ENCODE results near the gene SLC30A4.

The SLC30A4 gene

DNA sequence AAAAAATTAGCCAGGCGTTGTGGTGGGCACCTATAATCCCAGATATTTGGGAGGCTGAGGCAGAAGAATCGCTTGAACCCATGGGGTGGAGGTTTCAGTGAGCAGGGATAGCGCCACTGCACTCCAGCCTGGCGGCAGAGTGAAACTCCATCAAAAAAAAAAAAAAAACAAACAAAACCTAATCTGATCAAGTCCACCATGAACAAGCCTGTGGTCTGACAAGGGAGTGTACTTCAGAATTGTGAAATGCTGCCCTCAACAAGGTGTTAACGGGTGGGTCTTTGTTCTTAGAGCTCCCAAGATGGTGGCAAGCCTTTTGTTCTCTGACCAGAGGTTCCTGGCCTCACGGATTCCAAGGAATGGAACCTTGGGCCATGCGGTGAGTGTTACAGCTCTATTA lies 24.2 kb upstream of the SLC30A4 start:
- TF ChIP-seq, protein P1, sequence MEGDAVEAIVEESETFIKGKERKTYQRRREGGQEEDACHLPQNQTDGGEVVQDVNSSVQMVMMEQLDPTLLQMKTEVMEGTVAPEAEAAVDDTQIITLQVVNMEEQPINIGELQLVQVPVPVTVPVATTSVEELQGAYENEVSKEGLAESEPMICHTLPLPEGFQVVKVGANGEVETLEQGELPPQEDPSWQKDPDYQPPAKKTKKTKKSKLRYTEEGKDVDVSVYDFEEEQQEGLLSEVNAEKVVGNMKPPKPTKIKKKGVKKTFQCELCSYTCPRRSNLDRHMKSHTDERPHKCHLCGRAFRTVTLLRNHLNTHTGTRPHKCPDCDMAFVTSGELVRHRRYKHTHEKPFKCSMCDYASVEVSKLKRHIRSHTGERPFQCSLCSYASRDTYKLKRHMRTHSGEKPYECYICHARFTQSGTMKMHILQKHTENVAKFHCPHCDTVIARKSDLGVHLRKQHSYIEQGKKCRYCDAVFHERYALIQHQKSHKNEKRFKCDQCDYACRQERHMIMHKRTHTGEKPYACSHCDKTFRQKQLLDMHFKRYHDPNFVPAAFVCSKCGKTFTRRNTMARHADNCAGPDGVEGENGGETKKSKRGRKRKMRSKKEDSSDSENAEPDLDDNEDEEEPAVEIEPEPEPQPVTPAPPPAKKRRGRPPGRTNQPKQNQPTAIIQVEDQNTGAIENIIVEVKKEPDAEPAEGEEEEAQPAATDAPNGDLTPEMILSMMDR (IDR thresholded peaks at IDR 0.05; ENCODE audit: insufficient read depth, low read depth, low read length, missing control alignments) = no peak
- H3K4me3 ChIP-seq (ENCODE audit: low read length) = no peak overlapping the region
- DNase-seq (ENCODE audit: low read depth) = no peak

DNA sequence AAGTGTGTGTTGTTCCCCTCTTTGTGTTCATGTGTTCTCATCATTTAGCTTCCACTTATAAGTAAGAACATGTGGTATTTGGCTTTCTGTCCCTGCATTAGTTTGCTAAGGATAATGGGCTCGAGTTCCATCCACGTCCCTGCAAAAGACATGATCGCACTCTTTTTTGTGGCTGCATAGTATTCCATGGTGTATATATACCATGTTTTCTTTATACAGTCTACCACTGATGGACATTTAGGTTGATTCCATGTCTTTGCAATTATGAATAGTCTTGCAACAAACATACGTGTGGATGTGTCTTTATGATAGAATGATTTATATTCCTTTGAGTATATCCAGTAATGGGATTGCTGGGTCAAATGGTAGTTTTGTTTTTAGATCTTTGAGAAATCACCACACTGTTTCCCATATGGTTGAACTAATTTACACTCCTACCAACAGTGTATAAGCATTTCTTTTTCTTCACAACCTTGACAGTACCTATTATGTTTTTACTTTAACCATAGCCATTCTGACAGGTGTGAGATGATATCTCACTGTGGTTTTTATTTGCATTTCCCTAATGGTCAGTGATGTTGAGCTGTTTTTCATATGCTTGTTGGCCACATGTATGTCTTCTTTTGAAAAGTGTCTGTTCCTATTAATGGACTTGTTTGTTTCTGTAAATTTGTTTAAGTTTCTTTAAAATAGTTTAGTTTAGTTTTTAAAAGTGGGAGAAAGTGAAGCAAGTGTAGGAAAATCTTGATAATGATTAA lies 21.9 kb upstream of the SLC30A4 start:
- no peak overlapping the region for H3K4me3 ChIP-seq (ENCODE audit: low read length)
- DNase-seq (ENCODE audit: low read depth) = no peak
- TF ChIP-seq, protein P1 (IDR thresholded peaks at IDR 0.05; ENCODE audit: insufficient read depth, low read depth, low read length, missing control alignments) = no peak

DNA sequence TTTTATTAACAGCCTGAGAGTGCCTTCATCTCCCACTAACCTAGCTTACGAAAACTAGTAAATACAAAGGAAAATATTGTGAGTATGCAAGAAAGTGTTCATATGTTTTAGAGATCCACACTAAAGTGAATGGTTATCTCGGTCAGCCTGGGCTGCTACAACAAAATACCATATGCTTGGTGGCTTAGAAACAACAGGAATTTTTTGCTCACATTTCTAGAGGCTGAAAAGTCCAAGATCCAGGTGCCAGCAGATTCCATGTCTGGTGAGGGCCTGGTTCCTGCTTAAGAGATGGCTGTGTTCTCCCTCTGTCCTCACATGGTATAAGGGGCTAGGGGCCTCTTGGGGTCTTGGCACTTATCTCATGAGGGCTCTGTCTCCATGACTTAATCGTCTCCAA lies 20.5 kb upstream of the SLC30A4 start:
- no peak for DNase-seq (ENCODE audit: low read depth)
- TF ChIP-seq, protein P1 (IDR thresholded peaks at IDR 0.05; ENCODE audit: insufficient read depth, low read depth, low read length, missing control alignments) = no peak
- no peak overlapping the region for H3K4me3 ChIP-seq (ENCODE audit: low read length)

DNA sequence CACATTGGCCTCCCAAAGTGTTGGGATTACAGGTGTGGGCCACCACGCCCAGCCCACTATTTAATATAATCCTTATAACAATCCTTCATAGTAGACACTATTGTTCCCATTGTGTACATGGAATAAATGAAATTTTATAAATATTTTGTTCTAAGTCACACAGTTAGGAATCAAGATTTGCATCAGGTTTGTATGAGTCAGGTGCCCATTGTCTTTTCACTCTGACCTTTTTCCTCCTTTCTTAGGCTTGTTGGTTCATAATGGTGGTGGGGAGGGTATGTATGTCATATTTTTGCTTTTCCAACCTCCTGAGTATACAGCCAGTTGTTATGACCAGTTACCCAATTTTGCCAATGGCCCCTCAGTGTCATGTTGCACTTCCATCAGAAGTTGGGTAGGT lies 18.0 kb upstream of the SLC30A4 start:
- no peak for DNase-seq (ENCODE audit: low read depth)
- TF ChIP-seq, protein P1 (IDR thresholded peaks at IDR 0.05; ENCODE audit: insufficient read depth, low read depth, low read length, missing control alignments) = no peak
- no peak overlapping the region for H3K4me3 ChIP-seq (ENCODE audit: low read length)

DNA sequence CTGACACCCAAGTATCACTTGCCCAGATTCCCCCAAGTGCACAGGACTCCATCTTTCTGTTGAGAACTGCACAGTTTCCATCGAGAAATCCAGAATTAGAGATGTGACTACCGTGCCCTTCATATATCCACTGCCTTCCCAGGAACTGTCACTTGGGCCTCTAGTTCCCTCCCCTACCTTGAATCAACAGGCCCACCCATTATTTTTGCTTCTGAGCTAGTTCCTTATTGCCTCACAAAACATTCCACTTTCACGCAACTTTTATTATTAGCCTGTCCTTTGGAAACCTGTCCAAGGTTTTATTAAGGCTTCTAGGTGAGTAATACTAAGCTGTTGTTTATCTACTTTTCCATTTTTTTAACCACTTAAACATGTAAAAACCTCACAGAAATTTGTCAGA lies 17.1 kb upstream of the SLC30A4 start:
- TF ChIP-seq, protein P1 (IDR thresholded peaks at IDR 0.05; ENCODE audit: insufficient read depth, low read depth, low read length, missing control alignments) = no peak
- H3K4me3 ChIP-seq (ENCODE audit: low read length) = no peak overlapping the region
- peak; percentile 13 for DNase-seq (ENCODE audit: low read depth)

DNA sequence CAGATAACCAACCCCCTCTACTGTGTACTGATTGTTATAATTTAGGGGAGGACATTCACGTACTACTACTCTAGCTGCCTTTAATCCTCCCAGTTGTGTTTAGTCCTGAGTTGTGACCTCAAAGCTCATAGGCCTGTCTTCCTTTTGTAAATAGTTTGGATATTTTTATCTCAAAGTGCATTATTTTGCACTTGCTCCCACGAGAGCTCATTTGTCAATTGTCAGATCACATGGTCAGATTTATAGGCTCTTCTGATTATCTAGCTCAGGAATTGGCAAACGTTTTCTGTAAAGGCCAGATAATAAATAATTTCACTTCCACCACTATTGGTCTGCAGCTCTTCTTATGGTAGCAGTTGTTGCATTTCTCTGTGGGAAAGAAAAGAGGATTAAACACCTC lies 14.4 kb upstream of the SLC30A4 start:
- DNase-seq (ENCODE audit: low read depth) = no peak
- H3K4me3 ChIP-seq (ENCODE audit: low read length) = no peak overlapping the region
- TF ChIP-seq, protein P1 (IDR thresholded peaks at IDR 0.05; ENCODE audit: insufficient read depth, low read depth, low read length, missing control alignments) = no peak

DNA sequence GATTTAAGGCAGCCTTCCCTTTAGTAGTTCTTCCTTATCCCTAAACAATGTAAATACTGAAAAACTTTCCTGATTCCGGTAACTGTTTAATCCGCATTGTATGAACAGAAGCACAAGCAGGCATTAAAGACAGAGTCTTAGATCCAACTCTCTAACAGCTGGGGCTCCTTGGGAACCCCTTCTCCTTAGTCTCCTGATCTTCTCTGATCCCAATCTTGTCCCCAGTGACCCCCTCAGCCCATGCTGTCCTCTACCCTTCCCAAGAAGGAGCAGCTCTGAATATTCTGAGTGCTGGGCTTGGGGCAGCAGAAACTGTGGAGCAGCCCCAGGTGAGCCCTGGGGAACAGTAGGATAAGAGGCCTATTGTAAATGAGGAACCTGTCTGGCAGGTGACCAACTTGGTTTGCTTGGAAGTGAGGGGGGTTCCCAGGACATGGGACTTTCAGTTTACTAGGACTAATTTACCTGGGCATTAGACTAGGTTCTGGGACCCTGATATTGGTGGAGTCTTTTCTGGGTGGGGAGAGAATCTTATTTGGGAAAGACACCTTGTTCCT lies 13.0 kb upstream of the SLC30A4 start:
- TF ChIP-seq, protein P1 (IDR thresholded peaks at IDR 0.05; ENCODE audit: insufficient read depth, low read depth, low read length, missing control alignments) = no peak
- no peak for DNase-seq (ENCODE audit: low read depth)
- no peak overlapping the region for H3K4me3 ChIP-seq (ENCODE audit: low read length)
